HG03095 (cell line): ENCODE measurements around the gene TSPAN17.

ENCODE experiments used
- ATAC-seq: cut with Tn5 transposase; IDR thresholded peaks from one replicate; pipeline ENCODE4 v1.9.1; 2021; ENCODE audit warnings: moderate library complexity; ENCODE audit not compliant: unreplicated experiment

The TSPAN17 gene

DNA sequence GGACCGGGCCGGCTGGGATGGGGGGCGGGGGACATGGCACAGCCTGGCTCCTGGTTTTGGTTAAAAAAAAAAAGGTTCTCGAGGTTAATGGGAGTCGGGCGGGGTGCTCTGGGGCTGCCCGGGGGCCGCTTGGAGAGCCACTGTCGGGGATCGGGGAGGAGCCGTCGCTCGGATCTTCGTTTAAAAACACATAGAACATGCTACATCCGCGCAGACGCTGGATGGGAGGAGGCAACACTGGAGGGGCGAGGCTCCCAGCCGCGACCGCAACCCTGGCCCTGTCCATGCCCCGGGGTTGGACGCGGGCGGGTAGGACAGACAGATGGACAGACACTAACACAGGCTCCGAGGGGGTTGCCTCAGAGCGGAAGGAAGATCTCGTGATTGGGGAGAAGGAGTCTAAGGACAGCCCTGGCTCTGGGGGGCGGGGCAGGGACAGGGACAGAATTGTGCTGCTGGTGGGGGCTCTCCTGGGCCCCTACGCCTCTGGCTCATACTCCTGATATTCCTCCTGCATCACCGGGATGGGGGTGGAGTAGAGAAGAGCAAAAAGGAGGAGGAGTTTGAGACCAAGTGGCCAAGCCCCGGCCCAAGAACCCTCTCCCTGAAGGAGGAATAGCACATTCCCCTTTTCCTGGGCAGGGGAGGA lies 26.8 kb upstream of the TSPAN17 start:
- ATAC-seq, result no peak

DNA sequence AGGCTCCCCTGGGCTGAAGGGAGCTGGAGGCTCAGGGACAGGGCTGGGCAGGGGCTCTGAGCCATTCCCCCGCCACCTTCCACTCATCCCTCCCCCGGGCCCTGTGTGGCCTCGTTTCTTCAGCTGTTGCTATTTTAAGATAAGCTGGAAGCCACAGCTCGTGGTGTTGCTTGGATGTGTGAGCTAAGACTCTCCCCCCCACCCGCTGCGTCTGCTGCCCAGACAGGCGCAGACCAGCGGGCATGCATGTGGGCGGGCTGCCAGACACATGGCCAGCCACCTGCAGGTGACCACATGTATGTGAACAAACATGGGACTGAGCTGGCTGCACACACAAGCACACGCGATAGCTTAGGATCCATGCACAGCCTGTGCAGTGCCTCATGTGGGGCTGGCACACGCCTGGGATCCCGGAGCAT lies 25.6 kb upstream of the TSPAN17 start:
- ATAC-seq, result no peak

- no peak for ATAC-seq
These were observed 23.1 kb upstream of the TSPAN17 start for GRCh38 chr5:176624142-176624541.

DNA sequence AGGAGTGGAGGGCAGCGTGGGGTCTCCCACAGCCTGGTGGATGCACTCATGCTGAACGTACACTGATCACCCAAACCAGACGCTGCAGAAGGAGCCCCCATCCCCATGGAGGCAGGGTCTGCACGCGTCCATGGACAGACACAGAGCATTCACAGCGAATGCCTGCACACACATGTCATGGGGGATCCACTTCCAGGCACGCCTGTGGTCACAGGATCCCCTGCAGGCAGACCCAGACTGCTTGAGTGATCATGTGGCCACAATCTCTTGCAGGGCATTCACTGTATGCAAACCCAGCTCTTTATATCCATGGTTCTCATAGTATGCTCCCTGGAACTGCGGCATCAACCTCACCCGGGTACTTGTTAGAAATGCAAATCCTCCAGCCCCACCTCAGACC lies 22.3 kb upstream of the TSPAN17 start:
- no peak for ATAC-seq

DNA sequence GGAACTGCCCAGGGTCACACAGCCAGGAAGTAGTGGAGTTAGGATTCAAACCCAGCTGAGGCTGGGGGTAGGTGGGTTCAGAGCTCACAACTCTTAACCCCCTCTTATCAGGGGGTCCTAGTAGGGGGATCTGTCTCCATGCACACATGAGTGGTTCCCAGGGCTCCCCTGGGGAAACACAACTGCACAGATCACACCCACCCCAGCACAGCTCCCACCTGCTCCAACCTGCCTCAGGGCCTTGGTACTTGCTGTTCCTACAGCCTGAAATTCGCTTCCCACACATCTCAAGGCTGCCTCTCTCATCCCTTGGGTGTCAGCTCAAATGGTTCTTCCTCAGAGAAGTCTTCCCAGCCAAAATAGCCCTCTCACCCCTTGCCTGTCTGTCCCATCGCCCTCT lies 21.8 kb upstream of the TSPAN17 start:
- ATAC-seq, result no peak

DNA sequence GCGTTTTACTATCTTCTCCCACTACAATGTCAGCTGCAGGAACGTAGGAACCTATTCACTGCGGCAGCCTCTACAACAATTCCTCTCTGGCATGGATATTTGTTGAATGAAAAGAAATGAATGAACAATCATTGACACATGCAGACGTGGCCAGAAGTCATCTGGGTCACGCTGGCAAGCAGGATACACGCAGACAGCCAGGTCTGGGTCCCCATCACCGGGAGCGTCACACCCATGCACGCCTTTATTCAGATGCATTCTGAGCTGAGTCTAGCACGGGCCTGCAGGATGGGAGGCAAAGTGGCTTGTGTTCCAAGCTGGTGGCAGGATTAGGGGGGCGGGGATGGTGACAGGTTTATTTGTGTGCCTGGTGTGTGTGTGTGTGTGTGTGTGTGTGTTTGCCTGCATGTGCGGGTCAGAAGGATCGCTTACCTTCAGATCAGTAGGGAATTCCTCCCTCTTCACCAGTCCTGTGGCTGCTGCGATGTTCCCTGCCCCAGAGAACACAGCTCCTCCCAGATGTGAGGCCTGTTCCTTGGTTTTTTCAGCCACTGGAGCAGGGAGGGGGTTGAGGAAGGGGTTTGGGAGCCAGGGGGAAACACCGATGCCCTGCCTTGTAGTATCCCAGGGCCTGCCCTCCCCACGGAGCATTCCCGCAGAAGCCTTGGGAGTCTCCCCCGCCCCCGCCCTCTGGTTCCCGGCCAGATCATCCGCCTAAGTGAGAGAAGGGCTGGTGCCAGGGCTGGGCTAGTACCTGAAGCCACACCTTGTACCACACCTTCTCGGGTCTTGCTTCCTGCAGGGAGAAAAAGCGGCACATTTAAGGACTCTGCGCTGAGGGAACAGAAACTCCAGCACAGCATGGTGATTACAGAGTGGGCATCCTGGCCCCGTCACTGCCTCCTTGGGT lies 21.1 kb upstream of the TSPAN17 start:
- no peak for ATAC-seq

DNA sequence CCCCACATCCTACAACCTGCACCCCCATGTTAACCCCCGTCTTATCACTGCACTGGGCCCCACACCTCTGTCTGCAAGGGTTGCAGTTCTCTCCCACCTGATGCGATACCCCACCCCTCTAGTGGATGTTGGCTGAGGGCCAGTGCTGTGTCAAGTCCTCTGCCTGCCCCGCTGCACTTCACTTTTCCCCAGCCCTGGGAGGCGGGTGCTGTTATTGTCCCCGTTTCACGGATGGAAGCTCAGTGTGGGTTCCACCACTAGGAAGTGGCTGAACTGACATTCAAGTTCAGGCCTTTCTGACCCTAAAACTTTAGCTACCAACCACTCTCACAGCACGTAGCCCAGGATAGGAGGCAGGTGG lies 20.4 kb upstream of the TSPAN17 start:
- no peak for ATAC-seq

DNA sequence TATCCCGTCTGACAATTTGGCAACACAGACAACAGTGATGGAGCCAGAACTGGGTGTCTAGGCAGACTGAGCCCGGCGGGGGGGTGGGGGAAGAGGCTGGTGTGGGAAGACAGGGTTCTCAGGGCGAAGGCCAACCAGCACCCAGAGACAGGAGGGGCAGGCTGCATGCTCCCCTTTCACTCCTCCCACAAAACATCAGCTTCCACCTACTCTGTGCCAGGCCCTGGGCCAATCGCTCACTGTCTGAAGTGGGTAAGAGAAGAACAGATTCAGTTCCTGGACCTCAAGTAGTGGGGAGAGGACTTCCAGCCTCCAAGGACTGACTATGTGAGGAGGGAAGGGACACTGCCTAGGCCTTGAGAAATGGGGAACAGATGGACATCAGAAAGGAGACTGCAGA lies 19.7 kb upstream of the TSPAN17 start:
- ATAC-seq, result no peak

DNA sequence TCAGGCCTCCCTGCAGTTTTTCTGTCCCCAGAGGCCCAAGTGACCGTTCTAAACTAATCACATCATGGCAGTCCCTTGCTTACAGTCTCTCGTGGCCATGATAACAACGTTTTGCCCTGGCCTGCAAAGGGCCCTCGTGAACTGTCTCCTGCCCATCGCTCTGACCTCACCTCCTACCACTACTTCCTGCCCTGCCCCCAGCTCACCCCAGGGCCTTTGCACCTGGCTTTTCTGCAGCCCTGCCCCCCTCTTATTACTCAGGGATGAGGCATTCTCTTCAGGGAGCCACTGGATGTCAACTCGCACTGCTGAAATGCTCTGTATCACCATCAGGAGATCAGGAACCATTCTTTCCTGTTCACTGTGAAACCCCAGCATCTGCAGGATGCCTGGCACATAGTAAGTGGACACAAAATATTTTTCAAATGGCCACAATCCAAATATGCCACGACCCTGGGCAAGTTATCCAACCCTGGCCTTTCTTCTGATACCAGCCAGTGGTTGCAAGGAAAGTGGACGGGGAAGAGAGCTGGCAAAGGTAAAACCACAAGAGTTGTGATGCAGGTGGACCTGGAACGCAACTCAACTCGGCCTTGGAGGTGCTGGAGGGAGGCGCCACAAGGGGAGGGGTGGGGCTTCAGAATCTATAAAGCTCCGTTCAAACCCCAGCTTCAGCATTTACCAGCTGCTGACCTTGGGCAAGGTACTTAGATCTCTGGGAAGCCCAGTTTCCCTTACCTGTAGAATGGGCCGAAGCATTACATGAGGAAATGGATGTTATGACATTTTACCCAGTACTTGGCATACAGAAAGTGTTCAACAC lies 18.7 kb upstream of the TSPAN17 start:
- no peak for ATAC-seq

DNA sequence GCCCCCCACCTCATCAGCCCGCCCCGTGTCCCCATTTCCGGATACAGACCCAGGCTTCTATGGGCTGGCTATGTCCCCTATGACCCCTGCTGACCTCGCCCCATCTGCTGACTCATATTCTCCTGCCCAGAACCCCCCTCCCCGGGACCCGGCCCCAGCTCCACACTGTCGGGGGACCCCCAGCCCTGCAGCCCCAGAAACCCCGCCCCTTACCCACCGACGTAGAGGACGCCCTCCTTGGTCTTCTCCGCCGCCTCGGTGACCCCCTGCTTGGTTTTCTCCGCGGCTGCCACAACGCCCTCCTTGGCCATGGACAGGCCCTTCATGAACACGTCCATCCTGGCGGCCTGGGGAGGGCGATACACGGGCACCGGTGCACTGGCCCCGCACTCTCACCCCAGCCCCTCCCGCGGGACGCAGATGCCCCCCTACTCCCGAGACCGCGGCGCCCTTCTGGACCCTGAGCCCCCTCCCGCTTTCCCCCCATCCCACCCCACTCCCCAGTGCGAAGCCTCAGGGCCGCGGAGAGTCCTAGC lies 17.9 kb upstream of the TSPAN17 start:
- ATAC-seq, result no peak

DNA sequence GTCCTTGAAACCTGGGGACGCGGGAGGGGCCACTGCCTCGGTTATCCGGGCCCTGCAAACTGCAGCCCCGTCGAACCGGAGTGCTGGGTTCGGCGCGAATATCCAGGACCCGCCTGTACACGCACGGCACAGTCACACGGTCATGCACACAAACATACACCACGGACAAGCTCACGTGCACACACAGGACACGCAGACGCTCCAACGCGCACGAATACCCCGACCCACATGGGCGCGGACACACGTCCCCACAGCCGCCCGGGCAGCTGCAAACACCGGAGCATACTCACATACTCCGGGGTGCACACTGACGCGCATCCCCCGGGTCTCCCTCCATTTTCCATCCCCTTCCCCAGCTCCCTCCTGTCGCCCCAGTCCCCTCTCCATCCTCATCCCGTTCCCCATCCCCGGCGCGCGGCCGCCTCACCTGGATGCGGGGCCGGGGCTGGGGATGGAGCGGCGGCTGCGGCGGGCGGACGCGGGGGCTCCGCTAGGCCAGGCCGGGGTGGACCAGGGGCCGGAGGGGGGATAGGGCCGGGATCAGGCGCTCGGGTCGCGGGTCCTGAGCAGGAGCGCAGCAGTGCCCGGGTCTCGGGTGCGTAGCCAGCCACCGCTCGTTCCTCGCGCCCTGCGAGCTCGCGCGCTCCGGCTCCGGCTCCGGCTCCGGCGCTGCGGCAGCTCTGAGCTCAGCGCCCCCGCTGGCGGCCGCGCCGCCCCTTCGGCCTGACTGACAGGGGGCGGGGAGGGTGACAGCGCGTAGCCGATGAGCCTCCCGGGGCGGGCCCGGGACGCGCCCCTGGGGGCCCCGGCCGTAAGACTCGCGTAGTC lies 17.2 kb upstream of the TSPAN17 start, which contains the start of the genes EIF4E1B and SNCB:
EIF4E1B (plus strand) TSS at position 823 of the 828 bp plus-strand sequence. CDS start 12,113 bp downstream, outside the sequence.
SNCB (minus strand) TSS at position 682 of the 828 bp plus-strand sequence. CDS start 880 bp downstream, outside the sequence.
- peak; percentile 79 for ATAC-seq

- ATAC-seq, result no peak
These were observed 16.5 kb upstream of the TSPAN17 start for GRCh38 chr5:176630681-176631222.

DNA sequence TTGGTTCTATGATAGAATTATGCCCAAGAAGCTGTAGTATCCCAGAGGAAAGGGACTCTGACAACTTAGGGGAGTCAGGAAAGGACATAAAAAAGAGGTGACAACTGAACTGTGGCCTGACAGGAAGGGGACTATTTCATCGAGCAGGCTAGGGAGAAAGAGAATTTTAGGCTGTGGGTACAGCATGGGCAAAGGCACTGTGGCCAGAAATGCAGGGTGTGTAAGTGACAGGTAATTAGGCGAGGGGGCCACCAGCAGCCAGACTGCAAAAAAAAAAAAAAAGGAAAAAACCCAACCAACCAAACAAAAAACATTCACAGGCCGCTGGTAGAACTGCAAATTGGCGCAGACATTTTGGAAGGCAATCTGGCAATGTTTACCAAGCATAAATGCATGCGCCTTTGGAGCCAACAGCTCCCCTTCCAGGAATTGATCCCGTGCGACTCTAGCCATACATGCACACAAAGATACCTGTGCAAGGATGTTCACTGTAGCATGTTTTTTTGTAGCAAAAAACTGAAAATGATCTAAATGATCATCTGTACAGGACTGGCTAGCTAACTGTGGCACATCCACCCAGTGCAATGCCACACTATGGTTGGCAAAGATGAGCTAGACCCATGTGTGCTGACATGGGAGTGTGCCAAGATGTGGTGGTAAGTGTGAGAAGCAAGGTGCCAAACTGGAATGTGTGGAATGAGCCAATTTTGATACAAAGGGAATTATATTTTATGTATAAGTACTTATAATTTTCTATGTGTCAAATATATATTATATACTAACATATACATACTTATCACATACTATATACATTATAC lies 15.7 kb upstream of the TSPAN17 start:
- no peak for ATAC-seq

GRCh38 chr5:176632745-176633144 lies 14.5 kb upstream of the TSPAN17 start:
- no peak for ATAC-seq

DNA sequence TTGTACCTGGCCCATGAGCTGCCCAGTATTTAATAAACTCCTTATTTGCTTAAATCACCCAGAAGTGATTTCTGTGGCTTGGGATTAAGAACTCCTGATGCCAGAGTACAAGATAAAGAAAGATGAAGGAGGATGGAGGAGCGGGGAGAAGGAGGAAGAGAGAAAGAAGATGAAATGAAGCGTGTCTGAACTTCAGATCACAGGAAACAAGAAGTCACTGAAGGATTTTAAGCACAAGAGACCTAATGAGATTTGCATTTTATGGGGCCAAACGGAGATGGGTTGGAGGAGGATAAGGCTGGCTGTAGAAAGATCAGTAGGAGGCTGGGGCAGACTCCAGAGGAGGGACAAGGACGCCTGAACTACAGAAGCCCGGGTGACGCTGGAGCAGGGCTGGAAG lies 13.7 kb upstream of the TSPAN17 start:
- no peak for ATAC-seq

GRCh38 chr5:176636426-176636825 lies 10.9 kb upstream of the TSPAN17 start:
- no peak for ATAC-seq

DNA sequence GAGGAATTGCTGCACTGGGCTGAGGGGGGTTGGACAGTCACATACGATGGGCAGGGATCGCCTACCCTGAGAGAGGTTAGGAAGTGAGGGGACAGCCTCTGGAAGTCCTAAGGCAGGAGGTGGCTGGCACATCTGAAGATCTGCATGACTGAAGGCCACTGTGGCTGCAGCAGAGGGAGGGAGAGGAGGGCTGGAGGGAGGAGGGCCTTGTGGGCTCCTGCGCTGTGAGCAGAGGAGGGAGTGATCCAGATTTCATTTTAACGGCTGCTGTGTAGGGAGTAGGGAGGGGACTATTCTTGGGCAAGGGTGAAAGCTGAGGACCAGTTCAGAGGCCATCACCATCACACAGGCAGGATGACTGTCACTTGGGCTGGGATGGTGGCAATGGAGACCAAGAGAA lies 9.7 kb upstream of the TSPAN17 start:
- ATAC-seq, result no peak

- no peak for ATAC-seq
These were observed 8.8 kb upstream of the TSPAN17 start for GRCh38 chr5:176638437-176638836.

- ATAC-seq, result no peak
These were observed 8.1 kb upstream of the TSPAN17 start for GRCh38 chr5:176639208-176639607.
